Measurements from ENCODE around the gene DALRD3.
"Not testable (repeated sequence)": the region's sequence is repeated elsewhere in the genome, so short reads cannot be mapped to it uniquely, and the experiment has no call there.

Gene DALRD3

GRCh38 chr3:49021813-49022687, 3.7 kb upstream of the DALRD3 start, which contains the start of gene NDUFAF3:
Gene NDUFAF3, plus strand, starts transcription at chr3:49022121. Its CDS starts 24 bp downstream, at chr3:49022145.
- peak; percentile 95 for DNase-seq

GRCh38 chr3:49021213-49021812, 2.9 kb upstream of the DALRD3 start:
- DNase-seq, result peak; percentile 97

- DNase-seq, result peak; percentile 20
These were observed 2.2 kb upstream of the DALRD3 start for GRCh38 chr3:49020330-49021212.

GRCh38 chr3:49019941-49020329, 1.6 kb upstream of the DALRD3 start:
- DNase-seq, result no peak

DNA sequence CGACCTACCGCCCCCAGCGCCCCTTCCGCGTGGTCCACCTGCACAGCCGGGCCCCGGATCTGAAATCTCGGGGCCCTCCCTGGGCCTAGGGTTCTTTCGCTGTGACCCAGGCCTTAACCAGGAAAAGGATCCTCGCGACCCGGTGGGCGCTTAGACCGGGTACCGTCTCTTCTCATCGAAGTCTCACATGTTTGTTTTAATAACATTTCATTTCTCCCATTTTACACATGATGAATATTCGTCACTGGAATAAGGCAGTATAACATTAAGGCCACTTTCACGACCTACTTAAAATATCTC, 277 bp upstream of the DALRD3 start:
- no peak for DNase-seq

- peak; percentile 44 for DNase-seq
These were observed 980 bp downstream of the DALRD3 start for GRCh38 chr3:49017229-49017970.

DNA sequence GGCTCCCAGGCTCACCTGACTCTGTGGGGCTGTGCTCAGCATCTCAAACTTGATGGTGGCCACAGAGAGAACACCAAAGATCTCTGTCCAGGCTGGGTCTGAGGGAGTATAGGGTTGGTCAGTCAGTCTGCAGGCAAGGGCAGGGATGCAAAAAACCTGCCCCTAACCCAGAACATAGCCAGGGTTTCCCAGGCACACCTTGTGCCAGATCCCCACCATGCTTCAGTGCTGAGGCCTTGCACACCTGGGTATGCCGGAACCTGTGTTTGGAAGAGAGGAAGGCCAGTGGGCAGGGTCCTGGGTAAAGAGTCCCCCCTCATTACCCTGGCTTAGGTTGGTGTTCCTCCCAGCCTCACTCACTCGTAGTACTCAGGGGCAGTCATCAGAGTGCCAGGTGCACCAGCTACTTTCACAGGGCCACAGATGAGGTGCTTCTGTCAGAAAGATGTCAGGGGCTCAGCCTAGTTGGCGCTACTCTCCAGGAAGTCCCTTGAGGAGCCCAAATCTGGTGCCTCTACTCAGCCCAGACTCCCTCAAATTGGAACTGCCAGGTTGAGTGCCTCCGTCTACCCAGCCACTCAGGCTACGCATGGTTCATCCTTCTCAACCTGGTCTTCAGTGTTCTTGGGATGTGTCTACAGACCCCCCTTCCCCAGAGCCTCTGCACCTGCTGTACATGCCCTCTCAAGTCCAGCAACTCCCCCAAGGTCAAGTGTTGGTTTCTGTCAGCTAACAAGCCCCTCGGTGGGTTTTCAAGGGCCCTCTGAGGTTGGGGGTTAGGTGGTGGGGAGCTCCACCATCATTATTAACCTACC, 1.8 kb downstream of the DALRD3 start:
- DNase-seq, result no peak

DNA sequence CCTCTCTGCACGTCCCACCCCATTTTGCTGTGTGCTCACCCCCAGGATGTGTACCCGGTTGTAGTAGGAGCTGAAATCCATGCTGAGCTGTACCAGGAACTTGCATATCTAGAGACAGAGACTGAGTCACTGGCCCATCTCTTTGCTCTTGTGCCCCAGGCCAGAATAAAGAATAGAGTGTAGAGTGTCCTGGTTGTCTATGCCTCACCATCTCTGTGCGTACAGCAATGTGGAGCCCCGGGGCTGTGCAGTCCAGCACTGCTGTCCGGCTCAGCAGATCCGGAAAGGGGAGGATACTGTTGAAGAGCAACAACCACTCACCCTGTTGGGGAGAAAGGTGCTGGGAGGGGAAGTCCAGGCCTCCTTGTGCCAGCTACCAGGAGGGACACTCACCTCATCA, 2.6 kb downstream of the DALRD3 start:
- no peak for DNase-seq

GRCh38 chr3:49015072-49015471, 3.3 kb downstream of the DALRD3 start:
- DNase-seq, result no peak

GRCh38 chr3:49013738-49014660, 4.4 kb downstream of the DALRD3 start:
- DNase-seq, result peak; percentile 21

- no peak for DNase-seq
These were observed 5.2 kb downstream of the DALRD3 start for GRCh38 chr3:49013113-49013737.

DNA sequence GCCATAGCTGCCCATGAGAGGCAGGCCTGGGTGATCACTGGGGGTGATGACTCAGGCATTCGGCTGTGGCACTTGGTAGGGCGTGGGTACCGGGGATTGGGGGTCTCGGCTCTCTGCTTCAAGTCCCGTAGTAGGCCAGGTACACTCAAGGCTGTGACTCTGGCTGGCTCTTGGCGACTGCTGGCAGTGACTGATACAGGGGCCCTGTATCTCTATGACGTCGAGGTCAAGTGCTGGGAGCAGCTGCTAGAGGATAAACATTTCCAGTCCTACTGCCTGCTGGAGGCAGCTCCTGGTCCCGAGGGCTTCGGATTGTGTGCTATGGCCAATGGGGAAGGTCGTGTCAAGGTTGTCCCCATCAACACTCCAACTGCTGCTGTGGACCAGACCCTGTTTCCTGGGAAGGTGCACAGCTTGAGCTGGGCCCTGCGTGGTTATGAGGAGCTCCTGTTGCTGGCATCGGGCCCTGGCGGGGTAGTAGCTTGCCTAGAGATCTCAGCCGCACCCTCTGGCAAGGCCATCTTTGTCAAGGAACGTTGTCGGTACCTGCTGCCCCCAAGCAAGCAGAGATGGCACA, 5.9 kb downstream of the DALRD3 start:
- no peak for DNase-seq

- DNase-seq, result no peak
These were observed 9.0 kb downstream of the DALRD3 start for GRCh38 chr3:49009396-49009795.

DNA sequence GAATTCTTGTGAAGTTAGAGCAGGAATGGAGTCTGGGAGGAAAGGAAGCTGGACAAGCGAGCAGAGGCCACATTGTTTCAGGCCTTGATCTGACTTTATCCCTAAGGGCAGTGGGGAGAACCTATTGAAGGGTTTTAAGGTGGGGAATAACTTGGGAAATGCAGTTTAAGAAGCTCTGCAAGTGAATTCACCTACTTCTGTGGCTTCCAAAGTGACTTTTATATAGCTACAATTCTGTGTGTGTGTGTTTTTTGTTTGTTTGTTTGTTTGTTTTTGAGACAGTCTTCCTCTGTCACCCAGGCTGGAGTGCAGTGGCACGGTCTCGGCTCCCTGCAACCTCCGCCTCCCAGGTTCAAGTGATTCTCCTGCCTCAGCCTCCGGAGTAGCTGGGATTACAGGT, 9.8 kb downstream of the DALRD3 start:
- DNase-seq, result not testable (repeated sequence)

- peak; percentile 76 for DNase-seq
These were observed 10.4 kb downstream of the DALRD3 start for GRCh38 chr3:49007771-49008528.

DNA sequence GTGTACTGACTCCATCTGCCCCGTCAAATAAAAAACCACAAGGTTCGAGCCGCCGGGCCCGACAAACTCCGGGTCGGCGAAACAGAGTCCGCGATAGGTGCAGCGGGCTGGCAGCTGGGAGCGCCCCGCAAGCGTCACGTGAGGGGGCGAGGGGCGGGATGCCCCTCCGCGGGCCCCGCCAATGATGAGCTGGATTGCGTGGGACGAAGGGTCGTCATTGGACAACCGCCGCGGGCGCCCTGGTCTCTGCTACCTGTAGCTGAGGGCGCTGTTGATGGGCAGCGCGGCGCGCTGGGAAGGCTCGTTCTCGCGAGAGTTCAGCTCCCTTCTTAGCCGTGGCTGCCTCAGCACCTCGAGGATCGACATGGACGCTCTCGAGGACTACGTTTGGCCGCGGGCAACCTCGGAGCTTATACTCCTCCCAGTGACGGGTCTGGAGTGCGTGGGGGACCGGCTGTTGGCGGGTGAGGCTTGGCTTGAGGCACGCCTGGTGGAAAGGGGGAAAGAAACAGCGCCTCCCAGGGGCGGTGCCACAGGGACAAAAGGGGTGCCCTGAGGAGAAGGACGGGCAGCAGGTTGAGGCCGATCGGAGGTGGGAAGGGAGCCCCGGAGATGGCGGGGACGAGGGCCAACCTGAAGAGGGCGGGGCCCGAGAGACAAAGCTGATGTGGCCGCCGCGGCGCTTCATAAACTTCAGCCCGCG, 11.2 kb downstream of the DALRD3 start, which contains the start of gene WDR6:
Gene WDR6, plus strand, starts transcription at position 324 of the 703 bp plus-strand sequence. Its CDS starts 41 bp downstream, at position 365.
- peak; percentile 96 for DNase-seq

- peak; percentile 7 for DNase-seq
These were observed 11.8 kb downstream of the DALRD3 start for GRCh38 chr3:49006408-49007067.

DNA sequence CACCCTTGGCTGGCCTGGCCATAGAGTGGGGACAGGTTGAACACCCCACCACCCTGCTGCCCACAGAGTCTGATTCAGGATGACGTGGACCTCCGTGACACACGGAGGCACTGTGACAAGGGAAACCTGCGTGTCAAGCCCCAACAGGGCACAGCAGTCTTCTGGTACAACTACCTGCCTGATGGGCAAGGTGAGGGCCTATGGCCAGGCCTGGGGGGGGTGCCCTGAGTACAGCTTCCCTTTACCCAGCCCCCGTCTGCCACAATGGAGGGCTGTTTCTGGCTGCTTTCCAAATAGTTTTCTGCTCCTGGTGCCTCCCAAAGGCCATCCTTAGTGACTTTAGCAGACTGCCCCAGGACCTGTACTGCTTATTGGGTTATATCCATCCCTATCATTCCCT, 12.4 kb downstream of the DALRD3 start:
- no peak for DNase-seq

All from NCI-H345 (cell line).